Keratinocyte (primary cell): ENCODE data around the gene GCC1. TPM values are rescaled to one million over a fixed set of nuclear protein-coding genes. Genes with fewer than 3 reads are reported as not detected.

Experiments used
- DNase-seq: peaks from one replicate; pipeline ENCODE4 v3.0.0-alpha.2; 2011; ENCODE audit warnings: low read depth, missing footprints, low spot score
- FAIRE-seq: peaks from 2 replicates; lab custom pipeline; 2011; peaks lifted over from hg19 to GRCh38; lab: Jason Lieb, UNC
- H2AFZ ChIP-seq: 2 replicates; pipeline ENCODE4 v1.6.0; 2012; ENCODE audit warnings: low read length, control low read depth, inconsistent platforms; ENCODE audit not compliant: control insufficient read depth
- H3K27ac ChIP-seq: 2 replicates; pipeline ENCODE4 v1.5.1; 2011; ENCODE audit warnings: low read length; ENCODE audit not compliant: control insufficient read depth, insufficient read depth
- H3K27me3 ChIP-seq: 3 replicates; pipeline ENCODE4 v1.6.0; 2011; ENCODE audit warnings: low read length; ENCODE audit not compliant: control insufficient read depth, insufficient read depth; ENCODE audit errors: extremely low read depth
- H3K36me3 ChIP-seq, 2 experiments: 2 replicates in 1 of 2; 3 replicates in 1 of 2; pipeline ENCODE4 v1.5.1; 2011; ENCODE audit warnings: low read length in 2 of 2, mild to moderate bottlenecking in 1 of 2; ENCODE audit not compliant: control insufficient read depth in 2 of 2, insufficient read depth in 2 of 2; ENCODE audit errors: extremely low read depth in 1 of 2
- H3K4me1 ChIP-seq: 3 replicates; pipeline ENCODE4 v1.5.1; 2011; ENCODE audit warnings: low read length; ENCODE audit not compliant: control insufficient read depth, insufficient read depth; ENCODE audit errors: extremely low read depth
- H3K4me2 ChIP-seq: 3 replicates; pipeline ENCODE4 v1.6.0; 2011; ENCODE audit warnings: low read depth, low read length; ENCODE audit not compliant: control insufficient read depth, insufficient read depth; ENCODE audit errors: extremely low read depth
- H3K4me3 ChIP-seq, 3 experiments: fragments of 200-600 bp in 1 of 3; sonication (generic) in 1 of 3; 2 replicates in 2 of 3; 3 replicates in 1 of 3; pipeline ENCODE4 v1.5.1; 2011 to 2016; ENCODE audit warnings: low read length in 3 of 3, mild to moderate bottlenecking in 3 of 3, control low read depth in 2 of 3, inconsistent platforms in 1 of 3, low read depth in 1 of 3, mixed read lengths in 1 of 3, mixed run types in 1 of 3, moderate library complexity in 1 of 3; ENCODE audit not compliant: control insufficient read depth in 2 of 3, insufficient read depth in 2 of 3; ENCODE audit errors: extremely low read depth in 1 of 3
- H3K79me2 ChIP-seq: 2 replicates; pipeline ENCODE4 v1.6.0; 2012; ENCODE audit warnings: low read length; ENCODE audit not compliant: control insufficient read depth, insufficient read depth
- H3K9ac ChIP-seq: 3 replicates; pipeline ENCODE4 v1.6.0; 2011; ENCODE audit warnings: low read length; ENCODE audit not compliant: control insufficient read depth, insufficient read depth; ENCODE audit errors: extremely low read depth
- H3K9me1 ChIP-seq: 3 replicates; pipeline ENCODE4 v1.6.0; 2011; ENCODE audit warnings: low read length; ENCODE audit not compliant: control insufficient read depth, insufficient read depth; ENCODE audit errors: extremely low read depth
- H3K9me3 ChIP-seq: 2 replicates; pipeline ENCODE4 v1.5.1; 2012; ENCODE audit warnings: low read depth, low read length; ENCODE audit not compliant: control insufficient read depth
- H4K20me1 ChIP-seq: 3 replicates; pipeline ENCODE4 v1.6.0; 2011; ENCODE audit warnings: low read length; ENCODE audit not compliant: control insufficient read depth, insufficient read depth; ENCODE audit errors: extremely low read depth
- EZH2 ChIP-seq: IDR thresholded peaks from one replicate; pipeline ENCODE4 v1.6.1; 2012; ENCODE audit warnings: inconsistent platforms, mild to moderate bottlenecking, low read length, moderate library complexity
- dilution Hi-C: fragments of 300-500 bp; cut with MboI; formaldehyde crosslinking; loops from one replicate; pipeline ENCODE4 v1.7.0; 2020; ENCODE audit warnings: low sequenced_read_pairs; ENCODE audit not compliant: extremely low pct_ligation_motif_present
- polyA plus RNA-seq, 5 experiments: library from polyadenylated mRNA; depleted of rRNA in 3 of 5; stranded (reverse) in 3 of 5; stranded (forward) in 1 of 5; unstranded in 1 of 5; fragments of >200 nt; gene quantifications; 1 replicate in 1 of 5; 2 replicates in 3 of 5; 3 replicates in 1 of 5; pipeline versions ENCODE4 v1.2.1 to v1.2.3, GENCODE V29; 2011 to 2012; ENCODE audit warnings: missing spikeins in 2 of 5, low read depth in 1 of 5, low replicate concordance in 1 of 5
- TF ChIP-seq, protein P1 (sequence below), 3 experiments: IDR thresholded peaks in 1 of 3; conservative IDR thresholded peaks in 1 of 3; optimal IDR thresholded peaks in 1 of 3; 2 replicates in 2 of 3; 3 replicates in 1 of 3; pipeline versions ENCODE3 to v1.5.1; 2011; ENCODE audit warnings: low read length in 3 of 3, mild to moderate bottlenecking in 3 of 3, moderate library complexity in 2 of 3, control low read depth in 1 of 3, inconsistent platforms in 1 of 3; ENCODE audit not compliant: insufficient read depth in 2 of 3; ENCODE audit errors: extremely low read depth in 1 of 3

Gene GCC1
- polyA plus RNA-seq, 1 donor (not counting 4 experiments of a cell fraction or from before 2014, with no cell fraction given), result 8.9 TPM

DNA sequence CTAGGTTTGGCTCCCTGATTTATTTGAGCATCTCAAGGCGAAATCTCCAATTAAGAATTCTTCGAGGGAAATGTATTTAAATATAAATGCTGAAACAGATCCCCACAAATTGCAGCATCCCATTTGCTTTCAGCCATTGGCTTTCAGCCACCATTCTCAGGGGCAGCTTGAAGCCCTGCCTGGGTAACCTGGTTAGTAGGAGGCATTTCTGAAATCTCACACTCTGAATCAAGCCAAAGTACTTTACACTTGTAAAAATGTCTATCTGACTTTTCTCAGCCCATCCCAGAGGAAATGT, 49.1 kb downstream of the GCC1 start:
- Histone ChIP-seq H3K4me2 (no peak overlapping the region), H3K27me3 (peaks cover 27% of the 10 kb centered on the region), H4K20me1 (no peaks in the 10 kb centered on the region), H3K9me1 (no peaks in the 10 kb centered on the region), H3K27ac (no peak overlapping the region), H3K4me3 (no peak overlapping the region), H3K9me3 (no peaks in the 10 kb centered on the region), H2AFZ (no peak overlapping the region), H3K79me2 (no peaks in the 10 kb centered on the region), H3K9ac (no peak overlapping the region), H3K36me3 (no peaks in the 10 kb centered on the region), H3K4me1 (no peaks in the 10 kb centered on the region)
- TF ChIP-seq, protein P1, sequence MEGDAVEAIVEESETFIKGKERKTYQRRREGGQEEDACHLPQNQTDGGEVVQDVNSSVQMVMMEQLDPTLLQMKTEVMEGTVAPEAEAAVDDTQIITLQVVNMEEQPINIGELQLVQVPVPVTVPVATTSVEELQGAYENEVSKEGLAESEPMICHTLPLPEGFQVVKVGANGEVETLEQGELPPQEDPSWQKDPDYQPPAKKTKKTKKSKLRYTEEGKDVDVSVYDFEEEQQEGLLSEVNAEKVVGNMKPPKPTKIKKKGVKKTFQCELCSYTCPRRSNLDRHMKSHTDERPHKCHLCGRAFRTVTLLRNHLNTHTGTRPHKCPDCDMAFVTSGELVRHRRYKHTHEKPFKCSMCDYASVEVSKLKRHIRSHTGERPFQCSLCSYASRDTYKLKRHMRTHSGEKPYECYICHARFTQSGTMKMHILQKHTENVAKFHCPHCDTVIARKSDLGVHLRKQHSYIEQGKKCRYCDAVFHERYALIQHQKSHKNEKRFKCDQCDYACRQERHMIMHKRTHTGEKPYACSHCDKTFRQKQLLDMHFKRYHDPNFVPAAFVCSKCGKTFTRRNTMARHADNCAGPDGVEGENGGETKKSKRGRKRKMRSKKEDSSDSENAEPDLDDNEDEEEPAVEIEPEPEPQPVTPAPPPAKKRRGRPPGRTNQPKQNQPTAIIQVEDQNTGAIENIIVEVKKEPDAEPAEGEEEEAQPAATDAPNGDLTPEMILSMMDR (optimal IDR thresholded peaks at IDR 0.05 in 1 of 3, IDR thresholded peaks at IDR 0.05 in 1 of 3, conservative IDR thresholded peaks at IDR 0.05 in 1 of 3; ENCODE audit: extremely low read depth in 1 of 3, insufficient read depth in 2 of 3, low read length in 3 of 3), result no peak
- no peak for TF ChIP-seq EZH2
- DNase-seq (no peak), FAIRE-seq (no peak)
- dilution Hi-C loops, result no loop called here

DNA sequence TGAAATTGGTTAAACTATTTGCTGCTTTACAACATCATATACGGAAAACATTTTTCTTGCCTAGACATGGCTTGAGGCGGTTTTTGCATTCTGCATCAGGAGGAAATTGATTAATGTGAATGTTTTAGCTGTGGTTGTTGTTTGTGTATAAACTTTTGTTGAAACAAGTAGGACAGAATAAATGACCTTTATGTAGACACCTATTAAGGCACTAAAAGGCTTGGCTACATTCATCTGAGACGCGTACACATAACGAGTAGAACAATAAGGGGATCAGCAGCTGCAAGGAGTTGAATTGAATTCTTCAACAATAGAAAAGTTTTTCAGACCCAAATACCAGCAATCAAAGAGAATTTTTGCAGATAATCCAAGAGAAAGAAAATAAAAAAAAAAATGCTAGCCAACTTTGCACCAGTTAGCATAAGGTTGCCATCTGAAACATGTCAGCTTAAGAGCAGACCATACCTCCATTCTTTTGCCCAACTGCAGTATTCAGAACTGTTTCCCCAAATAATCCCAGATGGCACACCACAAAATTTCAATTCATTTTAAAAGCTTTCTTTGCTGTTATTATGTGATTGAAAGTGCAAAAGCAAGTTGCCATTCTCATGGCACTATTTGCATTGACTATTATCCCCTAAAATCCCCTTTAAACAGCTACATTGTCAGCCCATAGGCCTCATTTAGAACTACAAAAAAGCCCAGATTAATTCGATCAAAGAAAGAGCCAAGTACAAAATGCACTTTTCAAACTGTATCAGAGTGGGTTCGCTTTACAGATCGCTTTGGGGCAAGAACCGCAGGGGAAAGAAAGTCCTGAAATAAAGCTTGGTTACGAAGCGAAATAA, 49.6 kb downstream of the GCC1 start:
- Histone ChIP-seq H3K9me1 (no peaks in the 10 kb centered on the region), H3K27ac (no peak overlapping the region), H3K36me3 (no peaks in the 10 kb centered on the region), H3K4me2 (no peak overlapping the region), H3K9ac (no peak overlapping the region), H3K4me1 (no peaks in the 10 kb centered on the region), H3K79me2 (no peaks in the 10 kb centered on the region), H3K9me3 (no peaks in the 10 kb centered on the region), H2AFZ (no peak overlapping the region), H3K27me3 (peaks cover 27% of the 10 kb centered on the region), H4K20me1 (no peaks in the 10 kb centered on the region), H3K4me3 (no peak overlapping the region)
- dilution Hi-C loops, result no loop called here
- DNase-seq (no peak), FAIRE-seq (no peak)
- TF ChIP-seq, protein P1 (optimal IDR thresholded peaks at IDR 0.05 in 1 of 3, IDR thresholded peaks at IDR 0.05 in 1 of 3, conservative IDR thresholded peaks at IDR 0.05 in 1 of 3; ENCODE audit: extremely low read depth in 1 of 3, insufficient read depth in 2 of 3, low read length in 3 of 3), result no peak
- TF ChIP-seq EZH2, result no peak
